GM19452 (cell line): ENCODE measurements around the gene FAF2.

Experiments
- ATAC-seq: cut with Tn5 transposase; IDR thresholded peaks from one replicate; pipeline ENCODE4 v1.9.1; 2021; ENCODE audit not compliant: unreplicated experiment

FAF2 gene

GRCh38 chr5:176500511-176500910, 52.3 kb downstream of the FAF2 start:
- no peak for ATAC-seq

- ATAC-seq = no peak
These were observed 53.1 kb downstream of the FAF2 start for GRCh38 chr5:176501333-176501732.

GRCh38 chr5:176503496-176503895, 55.3 kb downstream of the FAF2 start:
- ATAC-seq = no peak

- no peak for ATAC-seq
These were observed 59.7 kb downstream of the FAF2 start for GRCh38 chr5:176507911-176508310.

- ATAC-seq = no peak
These were observed 60.4 kb downstream of the FAF2 start for GRCh38 chr5:176508603-176509002.

- no peak for ATAC-seq
These were observed 65.6 kb downstream of the FAF2 start for GRCh38 chr5:176513788-176514187.

- no peak for ATAC-seq
These were observed 66.2 kb downstream of the FAF2 start for GRCh38 chr5:176514244-176514950.

- no peak for ATAC-seq
These were observed 67.2 kb downstream of the FAF2 start for GRCh38 chr5:176515396-176515795.

- ATAC-seq = no peak
These were observed 69.0 kb downstream of the FAF2 start for GRCh38 chr5:176517053-176517661.

- no peak for ATAC-seq
These were observed 71.9 kb downstream of the FAF2 start for GRCh38 chr5:176519810-176520720.

GRCh38 chr5:176521286-176521685, 73.1 kb downstream of the FAF2 start:
- no peak for ATAC-seq

- ATAC-seq = no peak
These were observed 73.6 kb downstream of the FAF2 start for GRCh38 chr5:176521699-176522263.

- no peak for ATAC-seq
These were observed 76.0 kb downstream of the FAF2 start for GRCh38 chr5:176524138-176524537.

GRCh38 chr5:176524987-176525386, 76.8 kb downstream of the FAF2 start:
- ATAC-seq = no peak

GRCh38 chr5:176525677-176526076, 77.5 kb downstream of the FAF2 start:
- no peak for ATAC-seq

GRCh38 chr5:176526462-176526861, 78.3 kb downstream of the FAF2 start:
- ATAC-seq = no peak

- ATAC-seq = no peak
These were observed 79.3 kb downstream of the FAF2 start for GRCh38 chr5:176527246-176528222.

GRCh38 chr5:176528301-176528700, 80.1 kb downstream of the FAF2 start:
- ATAC-seq = no peak

GRCh38 chr5:176528761-176529115, 80.6 kb downstream of the FAF2 start:
- ATAC-seq = no peak

GRCh38 chr5:176529116-176529740, 81.0 kb downstream of the FAF2 start:
- ATAC-seq = no peak
